ENCODE data around the gene CAPN11.

CAPN11 gene

GRCh38 chr6:44233567-44234100 is 75.0 kb downstream of the CAPN11 start:
- no peak for TF ChIP-seq ZNF274 (IDR thresholded peaks at IDR 0.05; ENCODE audit: low read depth, low read length)
- no peak overlapping the region for H3K4me3 ChIP-seq (ENCODE audit: low read length)
